Activated CD4-positive, alpha-beta T cell treated with anti-CD3 and anti-CD28 coated beads for 36 hours (primary cell): ENCODE results near the gene MED9. TPM values are rescaled to one million over a fixed set of nuclear protein-coding genes. Genes with fewer than 3 reads are reported as not detected.

Source experiments
- total RNA-seq, 2 experiments: library from RNA; stranded (reverse); gene quantifications; one replicate each; pipeline ENCODE4 v1.2.3, GENCODE V29; 2021

MED9 gene
- total RNA-seq, 2 experiments from 2014 or later, result 12.2 to 14.3 TPM

Other genes with a start within 250 kb of the MED9 start
- gene FLCN, start 239.8 kb upstream of the MED9 start, total RNA-seq, result 10 to 100 TPM; 12.3 to 18.8 TPM
- 10 to 100 TPM; 79.6 to 83.1 TPM for gene COPS3, start 195.8 kb upstream of the MED9 start, total RNA-seq
- 1 to 10 TPM; 4.3 to 5.4 TPM for gene NT5M, start 173.6 kb upstream of the MED9 start, total RNA-seq
- gene RASD1, start 19.4 kb downstream of the MED9 start, total RNA-seq, result under 1 TPM; 0.18 to 0.21 TPM
- 10 to 100 TPM; 30.4 to 32.3 TPM for gene PEMT, start 114.7 kb downstream of the MED9 start, total RNA-seq
- 10 to 100 TPM; 13.6 to 16.4 TPM for gene RAI1, start 204.5 kb downstream of the MED9 start, total RNA-seq